IMR-90 (cell line): ENCODE measurements around the gene CES3.

Experiments
- BHLHE40 ChIP-seq: fragments of 150-350 bp; IDR thresholded peaks from 2 replicates; pipeline ENCODE4 v1.6.1; 2016; ENCODE audit warnings: mild to moderate bottlenecking, low read depth, low read length
- CEBPB ChIP-seq: IDR thresholded peaks from 2 replicates; pipeline ENCODE4 v1.6.1; 2012; ENCODE audit warnings: low read depth, low read length, improper control_type of control experiment
- FOS ChIP-seq: fragments of 150-350 bp; IDR thresholded peaks from 2 replicates; pipeline ENCODE4 v1.6.1; 2016; ENCODE audit warnings: low read depth, low read length
- MAFK ChIP-seq: IDR thresholded peaks from 2 replicates; pipeline ENCODE4 v1.6.1; 2012; ENCODE audit warnings: low read depth, low read length, improper control_type of control experiment
- MXI1 ChIP-seq: IDR thresholded peaks from 2 replicates; pipeline ENCODE4 v1.6.1; 2012; ENCODE audit warnings: low read depth, mild to moderate bottlenecking, low read length, moderate library complexity, borderline replicate concordance
- POLR2A ChIP-seq: IDR thresholded peaks from 2 replicates; pipeline ENCODE4 v1.6.1; 2012; ENCODE audit warnings: mild to moderate bottlenecking, low read depth, low read length
- RAD21 ChIP-seq: IDR thresholded peaks from 2 replicates; pipeline ENCODE4 v1.6.1; 2012; ENCODE audit warnings: low read length, improper control_type of control experiment
- RFX5 ChIP-seq: IDR thresholded peaks from 2 replicates; pipeline ENCODE4 v1.8.0; 2012; ENCODE audit warnings: low read depth, mild to moderate bottlenecking, low read length, moderate library complexity
- TF ChIP-seq, protein P1 (sequence below): conservative IDR thresholded peaks from 2 replicates; pipeline ENCODE4 v1.5.1; 2012; ENCODE audit warnings: mild to moderate bottlenecking, low read depth, low read length, improper control_type of control experiment

DNA sequence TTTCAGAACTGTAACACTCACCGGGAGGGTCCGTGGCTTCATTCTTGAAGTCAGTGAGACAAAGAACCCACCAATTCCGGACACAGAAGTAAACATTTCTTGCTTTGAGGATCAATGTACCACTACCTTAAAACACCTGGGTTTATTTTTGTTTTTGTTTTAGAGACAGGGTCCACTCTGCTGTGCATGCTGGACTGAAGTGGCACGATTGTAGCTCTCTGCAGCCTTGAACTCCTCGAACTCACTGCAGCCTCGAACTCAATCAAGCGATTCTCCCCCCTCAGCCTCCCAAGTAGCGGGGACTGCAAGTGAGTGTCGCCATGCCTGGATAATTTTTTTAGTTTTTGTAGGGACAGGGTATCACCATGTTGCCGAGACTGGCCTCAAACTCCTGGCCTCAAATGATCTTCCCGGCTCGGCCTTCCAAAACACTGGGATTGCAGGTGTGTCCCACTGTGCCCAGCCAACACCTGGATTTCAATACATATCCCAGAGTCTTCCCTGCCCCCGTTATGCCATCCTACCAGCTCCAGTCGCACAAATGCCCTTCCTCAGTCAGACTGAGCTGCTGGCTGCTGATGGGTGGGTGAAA, 14.3 kb downstream of the CES3 start:
- TF ChIP-seq, protein P1, sequence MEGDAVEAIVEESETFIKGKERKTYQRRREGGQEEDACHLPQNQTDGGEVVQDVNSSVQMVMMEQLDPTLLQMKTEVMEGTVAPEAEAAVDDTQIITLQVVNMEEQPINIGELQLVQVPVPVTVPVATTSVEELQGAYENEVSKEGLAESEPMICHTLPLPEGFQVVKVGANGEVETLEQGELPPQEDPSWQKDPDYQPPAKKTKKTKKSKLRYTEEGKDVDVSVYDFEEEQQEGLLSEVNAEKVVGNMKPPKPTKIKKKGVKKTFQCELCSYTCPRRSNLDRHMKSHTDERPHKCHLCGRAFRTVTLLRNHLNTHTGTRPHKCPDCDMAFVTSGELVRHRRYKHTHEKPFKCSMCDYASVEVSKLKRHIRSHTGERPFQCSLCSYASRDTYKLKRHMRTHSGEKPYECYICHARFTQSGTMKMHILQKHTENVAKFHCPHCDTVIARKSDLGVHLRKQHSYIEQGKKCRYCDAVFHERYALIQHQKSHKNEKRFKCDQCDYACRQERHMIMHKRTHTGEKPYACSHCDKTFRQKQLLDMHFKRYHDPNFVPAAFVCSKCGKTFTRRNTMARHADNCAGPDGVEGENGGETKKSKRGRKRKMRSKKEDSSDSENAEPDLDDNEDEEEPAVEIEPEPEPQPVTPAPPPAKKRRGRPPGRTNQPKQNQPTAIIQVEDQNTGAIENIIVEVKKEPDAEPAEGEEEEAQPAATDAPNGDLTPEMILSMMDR, result no peak
- TF ChIP-seq RFX5, result no peak
- TF ChIP-seq POLR2A, result no peak
- TF ChIP-seq RAD21, result no peak
- no peak for TF ChIP-seq MAFK
- TF ChIP-seq CEBPB, result no peak
- no peak for TF ChIP-seq BHLHE40
- TF ChIP-seq FOS, result no peak
- no peak for TF ChIP-seq MXI1
